DND-41 (cell line): ENCODE measurements around the gene SPDL1.

Experiments
- ATAC-seq: fragments of 200-7000 bp; cut with Tn5 transposase; 3 replicates; pipeline ENCODE4 v1.9.1; 2021; ENCODE audit warnings: low read depth; ENCODE audit not compliant: insufficient read depth
- DNase-seq: peaks from one replicate; pipeline ENCODE4 v3.0.0-alpha.2; 2020
- H2AFZ ChIP-seq: 2 replicates; pipeline ENCODE4 v1.6.0; 2012; ENCODE audit warnings: low read depth, low read length
- H3K27ac ChIP-seq: 2 replicates; pipeline ENCODE4 v1.5.1; 2012; ENCODE audit warnings: low read length, inconsistent platforms
- H3K27me3 ChIP-seq: fragments of 200-600 bp; sonication (generic); 2 replicates; pipeline ENCODE4 v1.6.0; 2012; ENCODE audit warnings: low read length, mild to moderate bottlenecking, inconsistent platforms; ENCODE audit not compliant: insufficient read depth, poor library complexity
- H3K36me3 ChIP-seq: 2 replicates; pipeline ENCODE4 v1.5.1; 2012; ENCODE audit warnings: low read length, inconsistent platforms; ENCODE audit not compliant: insufficient read depth
- H3K4me1 ChIP-seq: 2 replicates; pipeline ENCODE4 v1.5.1; 2012; ENCODE audit warnings: mild to moderate bottlenecking, low read length; ENCODE audit not compliant: insufficient read depth
- H3K4me2 ChIP-seq: 2 replicates; pipeline ENCODE4 v1.6.0; 2012; ENCODE audit warnings: mild to moderate bottlenecking, moderate library complexity, low read length, inconsistent platforms; ENCODE audit not compliant: insufficient read depth
- H3K4me3 ChIP-seq, 2 experiments: fragments of 200-600 bp in 1 of 2; shearing (Covaris generic) in 1 of 2; 2 replicates each; pipeline ENCODE4 v1.5.1; 2012 to 2016; ENCODE audit warnings: inconsistent platforms in 2 of 2, low read length in 2 of 2, mild to moderate bottlenecking in 2 of 2, low read depth in 1 of 2, moderate library complexity in 1 of 2
- H3K79me2 ChIP-seq: 2 replicates; pipeline ENCODE4 v1.6.0; 2012; ENCODE audit warnings: low read length, inconsistent platforms; ENCODE audit not compliant: insufficient read depth
- H3K9ac ChIP-seq: 2 replicates; pipeline ENCODE4 v1.6.0; 2012; ENCODE audit warnings: low read depth, mild to moderate bottlenecking, inconsistent platforms, low read length, moderate library complexity
- H3K9me3 ChIP-seq: 2 replicates; pipeline ENCODE4 v1.5.1; 2012; ENCODE audit warnings: low read length, moderate library complexity, mild to moderate bottlenecking, inconsistent platforms; ENCODE audit not compliant: insufficient read depth, severe bottlenecking
- H4K20me1 ChIP-seq: 2 replicates; pipeline ENCODE4 v1.6.0; 2012; ENCODE audit warnings: low read length; ENCODE audit not compliant: insufficient read depth
- CTCF ChIP-seq: IDR thresholded peaks from 2 replicates; pipeline ENCODE4 v1.5.1; 2012; ENCODE audit warnings: borderline replicate concordance, low read length, moderate library complexity, mild to moderate bottlenecking; ENCODE audit not compliant: poor library complexity, severe bottlenecking; ENCODE audit errors: extremely low read depth
- EZH2 ChIP-seq: IDR thresholded peaks from 3 replicates; pipeline ENCODE4 v1.6.1; 2012; ENCODE audit warnings: borderline replicate concordance, low read depth, mild to moderate bottlenecking, moderate library complexity, low read length, inconsistent platforms; ENCODE audit not compliant: severe bottlenecking

SPDL1 gene

GRCh38 chr5:169551696-169552095 is 31.9 kb upstream of the SPDL1 start:
- no peak overlapping the region for H3K9ac ChIP-seq
- no peaks in the 10 kb centered on the region for H3K36me3 ChIP-seq
- H3K4me3 ChIP-seq, result no peak overlapping the region
- H3K27ac ChIP-seq, result no peak overlapping the region
- ATAC-seq, result no peak
- no peak for TF ChIP-seq CTCF
- no peak for TF ChIP-seq EZH2
- no peaks in the 10 kb centered on the region for H3K4me1 ChIP-seq
- no peak overlapping the region for H3K4me2 ChIP-seq
- H3K9me3 ChIP-seq, result no peaks in the 10 kb centered on the region
- peaks cover 18% of the 10 kb centered on the region for H3K27me3 ChIP-seq
- H4K20me1 ChIP-seq, result no peaks in the 10 kb centered on the region
- DNase-seq, result no peak
- H2AFZ ChIP-seq, result no peak overlapping the region
- no peaks in the 10 kb centered on the region for H3K79me2 ChIP-seq

GRCh38 chr5:169554251-169554650 is 29.3 kb upstream of the SPDL1 start:
- H3K4me1 ChIP-seq, result no peaks in the 10 kb centered on the region
- H3K27me3 ChIP-seq, result peaks cover 10% of the 10 kb centered on the region
- DNase-seq (no peak), ATAC-seq (no peak)
- no peak overlapping the region for H2AFZ ChIP-seq
- H3K9ac ChIP-seq, result no peak overlapping the region
- H4K20me1 ChIP-seq, result no peaks in the 10 kb centered on the region
- no peaks in the 10 kb centered on the region for H3K79me2 ChIP-seq
- H3K36me3 ChIP-seq, result no peaks in the 10 kb centered on the region
- no peaks in the 10 kb centered on the region for H3K9me3 ChIP-seq
- TF ChIP-seq EZH2, result no peak
- no peak for TF ChIP-seq CTCF
- H3K4me3 ChIP-seq, result no peak overlapping the region
- H3K27ac ChIP-seq, result no peak overlapping the region
- no peak overlapping the region for H3K4me2 ChIP-seq

- no peaks in the 10 kb centered on the region for H3K36me3 ChIP-seq
- H3K4me2 ChIP-seq, result no peak overlapping the region
- H2AFZ ChIP-seq, result no peak overlapping the region
- H3K4me1 ChIP-seq, result no peaks in the 10 kb centered on the region
- peaks cover 12% of the 10 kb centered on the region for H3K27me3 ChIP-seq
- no peak overlapping the region for H3K4me3 ChIP-seq
- no peak overlapping the region for H3K27ac ChIP-seq
- H3K79me2 ChIP-seq, result no peaks in the 10 kb centered on the region
- DNase-seq (no peak), ATAC-seq (no peak)
- H3K9ac ChIP-seq, result no peak overlapping the region
- no peaks in the 10 kb centered on the region for H3K9me3 ChIP-seq
- TF ChIP-seq CTCF, result no peak
- TF ChIP-seq EZH2, result no peak
- H4K20me1 ChIP-seq, result no peaks in the 10 kb centered on the region
Observed at GRCh38 chr5:169557838-169558237, 25.7 kb upstream of the SPDL1 start.

- no peak for TF ChIP-seq CTCF
- no peak for TF ChIP-seq EZH2
Observed at GRCh38 chr5:169561893-169562292, 21.7 kb upstream of the SPDL1 start.

More at GRCh38 chr5:169561893-169562292, 21.7 kb upstream of the SPDL1 start:
- Histone ChIP-seq H4K20me1 (no peaks in the 10 kb centered on the region), H3K9me3 (no peaks in the 10 kb centered on the region), H3K27me3 (peaks cover 13% of the 10 kb centered on the region), H3K4me3 (no peak overlapping the region), H3K27ac (no peak overlapping the region), H3K36me3 (no peaks in the 10 kb centered on the region), H2AFZ (no peak overlapping the region), H3K4me2 (no peak overlapping the region), H3K4me1 (no peaks in the 10 kb centered on the region), H3K9ac (no peak overlapping the region), H3K79me2 (no peaks in the 10 kb centered on the region)
- DNase-seq, result no peak
- ATAC-seq, result no peak
